Cortex of kidney (tissue), 1 donor: ENCODE measurements around the gene PIK3C3.
"Not testable (repeated sequence)": the region's sequence is repeated elsewhere in the genome, so short reads cannot be mapped to it uniquely, and the experiment has no call there.

ENCODE experiments used
- DNase-seq: peaks from one replicate; lab custom pipeline; 2025; lab: John Stamatoyannopoulos, UW

The PIK3C3 gene

GRCh38 chr18:42074704-42075103 is 119.7 kb downstream of the PIK3C3 start:
- DNase-seq, result no peak

- no peak for DNase-seq
Observed at GRCh38 chr18:42078711-42079110, 123.7 kb downstream of the PIK3C3 start.

DNA sequence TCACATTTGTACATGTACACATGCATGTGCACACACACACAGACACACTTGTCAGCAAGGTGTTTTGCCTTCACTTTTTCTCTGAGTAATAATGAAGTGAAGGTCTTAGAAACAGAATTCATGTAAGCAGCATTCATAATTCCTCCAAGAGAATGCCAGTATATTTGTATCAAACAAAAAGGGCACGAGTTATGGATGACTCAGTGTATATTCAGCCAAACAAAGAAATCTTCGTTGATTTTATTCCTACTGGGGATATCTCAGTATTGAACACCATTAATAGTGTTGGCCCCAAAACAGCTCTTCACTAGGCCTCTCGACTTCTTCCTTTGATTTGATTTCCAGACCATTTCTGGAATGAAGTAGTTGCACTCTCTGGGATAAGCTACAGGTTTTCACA is 125.3 kb downstream of the PIK3C3 start:
- DNase-seq, result no peak

GRCh38 chr18:42082415-42083234 is 127.6 kb downstream of the PIK3C3 start:
- no peak for DNase-seq

DNA sequence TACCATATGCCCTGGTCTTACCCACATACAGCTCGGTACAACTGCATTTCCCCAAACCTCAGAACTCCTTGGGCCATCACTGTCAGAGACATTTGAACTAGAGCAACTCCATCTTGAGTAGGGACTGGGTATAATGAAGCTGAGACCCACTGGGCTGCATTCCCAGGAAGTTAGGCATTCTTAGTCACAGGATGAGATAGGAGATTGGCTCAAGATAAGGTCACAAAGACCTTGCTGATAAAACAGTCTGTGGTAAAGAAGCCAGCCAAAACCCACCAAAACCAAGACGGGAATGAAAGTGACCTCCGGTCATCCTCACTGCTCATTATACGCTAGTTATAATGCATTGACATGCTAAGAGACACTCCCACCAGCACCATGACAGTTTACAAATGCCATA is 131.3 kb downstream of the PIK3C3 start:
- no peak for DNase-seq

DNA sequence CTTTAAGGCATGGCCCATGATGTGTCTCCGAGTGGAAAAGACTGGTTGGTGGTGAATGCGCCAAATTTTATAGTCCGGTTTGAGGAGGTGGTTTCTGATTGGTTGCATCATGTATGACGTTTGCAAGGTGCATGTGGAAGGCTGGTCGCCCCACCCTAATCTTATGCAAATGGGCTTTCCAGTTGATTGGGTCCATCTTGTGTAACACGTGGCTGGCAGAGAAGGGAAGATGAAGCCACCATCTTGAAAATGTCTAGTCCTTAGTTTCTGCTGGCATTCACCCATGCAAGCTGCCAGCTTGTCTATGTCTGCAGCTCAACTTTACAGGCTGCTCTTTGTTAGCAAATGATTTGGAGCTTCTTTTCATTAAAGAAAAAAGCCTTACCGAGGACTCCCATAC is 132.2 kb downstream of the PIK3C3 start:
- DNase-seq, result no peak

GRCh38 chr18:42087876-42088275 is 132.8 kb downstream of the PIK3C3 start:
- no peak for DNase-seq

GRCh38 chr18:42092848-42093247 is 137.8 kb downstream of the PIK3C3 start:
- DNase-seq, result no peak

DNA sequence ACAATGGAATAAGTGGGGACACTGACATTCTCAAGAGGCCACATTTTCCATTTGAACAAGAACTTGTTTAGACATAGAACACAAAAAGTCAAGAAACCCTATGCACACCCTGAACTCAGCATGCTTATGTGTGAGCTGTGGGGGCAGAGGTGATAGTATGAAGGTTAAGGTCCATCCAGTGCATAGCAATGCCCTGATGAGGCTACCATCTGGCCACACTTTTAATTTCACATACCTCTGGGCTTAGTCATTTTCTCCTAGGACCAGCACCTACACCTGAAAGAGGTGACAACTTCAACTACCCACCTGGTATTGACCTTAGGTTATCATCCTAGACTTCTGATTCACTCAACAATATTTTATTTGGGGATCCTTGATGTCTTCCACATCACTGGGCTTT is 139.8 kb downstream of the PIK3C3 start:
- no peak for DNase-seq

GRCh38 chr18:42095732-42096377 is 140.8 kb downstream of the PIK3C3 start:
- no peak for DNase-seq

- no peak for DNase-seq
Observed at GRCh38 chr18:42100248-42100647, 145.2 kb downstream of the PIK3C3 start.

GRCh38 chr18:42100911-42101310 is 145.9 kb downstream of the PIK3C3 start:
- no peak for DNase-seq

DNA sequence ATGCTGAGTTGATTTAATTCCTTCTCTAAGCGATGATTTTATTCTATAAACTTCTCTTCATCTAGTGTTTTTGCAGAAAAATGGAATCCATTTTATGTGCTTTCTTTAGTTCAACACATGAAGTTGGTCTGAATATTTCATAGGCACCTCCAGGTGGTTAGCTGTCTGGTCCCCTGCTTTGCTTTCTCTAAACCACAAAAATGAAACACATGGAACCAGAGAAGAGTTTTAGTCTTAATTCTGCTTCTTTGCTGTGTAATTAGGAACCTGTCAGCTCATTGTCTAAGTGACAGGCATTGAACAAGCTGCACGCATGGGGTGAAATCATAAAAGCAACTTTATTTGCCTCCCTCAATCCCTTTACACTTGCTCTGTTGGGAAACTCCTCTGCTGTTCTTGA is 150.4 kb downstream of the PIK3C3 start:
- no peak for DNase-seq

DNA sequence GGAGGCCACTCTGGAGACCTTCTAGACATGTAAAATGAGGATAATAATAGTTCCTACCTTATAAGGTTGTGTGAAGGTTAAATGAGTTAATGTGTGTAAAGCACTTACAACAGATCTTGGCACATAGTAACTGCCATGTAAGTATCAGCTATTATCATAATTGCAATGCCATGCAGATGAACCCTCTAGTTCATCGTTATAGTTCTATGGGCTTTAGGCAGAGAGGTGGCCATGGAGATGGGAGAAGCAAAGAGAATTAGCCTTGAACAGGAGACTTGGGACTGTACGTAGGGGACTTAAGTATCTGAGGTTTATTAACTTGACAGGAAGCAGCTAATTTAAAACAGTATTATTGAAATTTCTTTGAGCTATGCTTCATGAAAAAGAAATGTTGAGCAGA is 151.8 kb downstream of the PIK3C3 start:
- no peak for DNase-seq

DNA sequence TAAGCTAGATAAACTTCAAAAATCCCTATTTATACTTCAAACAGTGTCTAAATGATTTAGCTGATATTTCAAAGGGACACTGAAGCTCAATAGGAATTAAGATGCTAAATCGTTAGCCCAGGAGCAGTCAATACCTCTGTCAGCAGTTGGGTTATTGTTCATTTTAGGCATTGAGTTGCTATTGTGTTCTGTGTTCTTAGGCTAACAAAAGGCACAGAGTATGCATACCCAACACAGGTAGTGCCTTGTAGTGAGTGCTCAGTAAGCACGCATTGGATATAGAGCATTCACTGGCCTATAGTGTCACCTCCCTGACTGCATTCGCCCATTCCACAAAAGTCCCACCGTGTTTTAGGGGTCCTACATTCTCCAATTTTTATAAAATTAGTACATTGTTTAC is 152.3 kb downstream of the PIK3C3 start:
- DNase-seq, result no peak

DNA sequence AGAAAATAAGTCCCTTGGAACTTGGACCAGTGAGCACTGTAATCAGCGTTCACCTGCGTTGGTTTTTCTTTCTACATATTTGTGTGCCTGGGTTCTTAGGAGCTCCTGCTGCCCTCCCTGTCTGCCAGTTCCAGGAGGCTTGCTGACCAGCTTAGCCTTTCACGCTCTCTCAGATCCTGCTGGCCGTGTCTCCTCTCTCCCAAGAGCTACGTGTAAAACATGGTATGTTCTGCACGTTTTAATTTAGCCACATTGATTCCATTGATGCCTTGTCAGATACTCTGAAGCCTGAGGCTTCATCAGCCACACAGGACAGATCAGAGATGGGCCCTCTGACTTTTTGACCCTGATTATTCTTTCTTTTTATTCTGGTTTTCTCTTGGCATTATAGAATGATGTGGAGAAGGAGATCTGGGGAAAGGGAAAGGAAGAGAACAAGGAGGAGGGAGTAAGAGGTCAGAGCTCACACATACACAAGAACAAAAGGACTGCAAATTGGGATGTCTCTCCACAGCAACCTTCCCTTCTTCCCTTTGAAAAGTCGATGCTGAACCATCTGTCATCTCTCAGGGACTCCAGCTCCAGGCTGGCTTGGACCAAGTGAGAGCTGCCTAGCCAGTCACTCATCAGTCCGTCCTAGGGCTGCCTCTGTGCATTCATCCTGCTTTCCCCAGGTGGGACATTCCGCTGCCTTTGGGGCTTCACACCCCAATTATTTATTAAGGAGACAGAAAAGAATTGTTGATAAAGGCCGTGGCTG is 152.8 kb downstream of the PIK3C3 start:
- no peak for DNase-seq

- not testable (repeated sequence) for DNase-seq
Observed at GRCh38 chr18:42112147-42112546, 157.1 kb downstream of the PIK3C3 start.

- no peak for DNase-seq
Observed at GRCh38 chr18:42112657-42113420, 157.8 kb downstream of the PIK3C3 start.

- no peak for DNase-seq
Observed at GRCh38 chr18:42113529-42114191, 158.6 kb downstream of the PIK3C3 start.

- no peak for DNase-seq
Observed at GRCh38 chr18:42114310-42114943, 159.4 kb downstream of the PIK3C3 start.

DNA sequence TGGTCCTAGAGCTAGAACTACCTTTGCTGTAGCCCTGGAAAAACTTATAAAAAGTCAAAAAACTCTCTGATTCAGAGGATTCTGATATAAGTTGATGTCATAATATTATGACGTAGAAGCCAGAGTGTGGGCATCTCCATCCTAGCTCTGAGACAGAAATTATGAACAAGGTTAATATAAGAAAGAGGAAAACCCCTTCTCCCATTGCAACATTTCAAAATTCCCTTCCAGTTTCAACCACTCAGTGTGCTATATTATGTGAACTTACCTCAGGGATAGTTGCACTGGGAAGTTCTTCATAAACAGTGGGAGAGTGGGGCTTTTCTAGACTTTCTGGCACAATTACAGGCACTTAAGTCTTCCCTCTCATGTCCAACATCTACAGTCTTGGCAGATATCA is 171.6 kb downstream of the PIK3C3 start:
- DNase-seq, result no peak
